HepG2 (cell line): Measurements from ENCODE around the gene KCTD15. TPM values are rescaled to one million over a fixed set of nuclear protein-coding genes. Genes with fewer than 3 reads are reported as not detected.

Source experiments
- ATAC-seq: fragments of 200-7000 bp; cut with Tn5 transposase; 3 replicates; pipeline ENCODE4 v1.9.1; 2020; ENCODE audit warnings: mild to moderate bottlenecking, moderate library complexity
- BruUV-seq: library from RNA; stranded (reverse); fragments of 400-500 nt; replicated peaks from 2 replicates; lab custom pipeline; 2021; lab: Mats Ljungman, UMichigan
- CTCF ChIA-PET: fragments of 300-600 bp; formaldehyde crosslinking; extraction: SDS; loops from one replicate; lab custom pipeline; 2021; ENCODE audit warnings: low total read pairs, inconsistent platforms, low intra/inter-chr PET ratio; lab: Yijun Ruan, JAX
- POLR2A ChIA-PET: fragments of 350-600 bp; sonication (Branson Sonifier 250); formaldehyde crosslinking; loops from one replicate; lab custom pipeline; 2020; ENCODE audit warnings: antibody characterized with exemption, inconsistent platforms; lab: Yijun Ruan, JAX
- DNase-seq: peaks from one replicate; pipeline ENCODE4 v3.0.0-alpha.2; 2015; ENCODE audit warnings: low spot score
- FAIRE-seq: peaks from 3 replicates; lab custom pipeline; 2011; peaks lifted over from hg19 to GRCh38; lab: Jason Lieb, UNC
- H2AFZ ChIP-seq: one replicate; pipeline ENCODE4 v1.6.1; 2011; ENCODE audit warnings: low read length, inconsistent platforms
- H3K27ac ChIP-seq: fragments of 300-600 bp; 3 replicates; pipeline ENCODE4 v1.8.0; 2011; ENCODE audit warnings: mixed run types, mild to moderate bottlenecking, mixed read lengths, low read length, inconsistent platforms; ENCODE audit not compliant: insufficient read depth; ENCODE audit errors: extremely low read length
- H3K27me3 ChIP-seq, 2 experiments: fragments of 200-600 bp in 1 of 2; 2 replicates in 1 of 2; 3 replicates in 1 of 2; pipeline versions ENCODE4 v1.6.0 to v1.8.0; 2011; ENCODE audit warnings: low read length in 2 of 2, mild to moderate bottlenecking in 2 of 2, moderate library complexity in 2 of 2, inconsistent platforms in 1 of 2; ENCODE audit not compliant: insufficient read depth in 2 of 2, control insufficient read depth in 1 of 2
- H3K36me3 ChIP-seq, 2 experiments: fragments of 200-600 bp in 1 of 2; replicated peaks in 1 of 2; 2 replicates in 1 of 2; 3 replicates in 1 of 2; pipeline versions ENCODE4 v1.5.1 to v1.8.0; 2011; ENCODE audit warnings: low read length in 2 of 2, inconsistent platforms in 1 of 2; ENCODE audit not compliant: insufficient read depth in 2 of 2, control insufficient read depth in 1 of 2
- H3K4me1 ChIP-seq: 2 replicates; pipeline ENCODE4 v1.5.1; 2012; ENCODE audit warnings: low read length, inconsistent platforms; ENCODE audit not compliant: insufficient read depth
- H3K4me2 ChIP-seq: 2 replicates; pipeline ENCODE4 v1.6.0; 2011; ENCODE audit warnings: low read depth, low read length, inconsistent platforms
- H3K4me3 ChIP-seq, 3 experiments: fragments of 200-600 bp in 1 of 3; sonication (generic), shearing (Covaris generic) in 1 of 3; replicated peaks in 1 of 3; 2 replicates each; pipeline ENCODE4 v1.5.1; 2011 to 2016; ENCODE audit warnings: low read length in 3 of 3, inconsistent platforms in 2 of 3, low read depth in 2 of 3, mild to moderate bottlenecking in 2 of 3, control low read depth in 1 of 3, mixed read lengths in 1 of 3; ENCODE audit not compliant: insufficient read depth in 1 of 3
- H3K79me2 ChIP-seq: one replicate; pipeline ENCODE4 v1.6.1; 2011; ENCODE audit warnings: low read length, inconsistent platforms; ENCODE audit not compliant: insufficient read depth
- H3K9ac ChIP-seq: 2 replicates; pipeline ENCODE4 v1.6.0; 2011; ENCODE audit warnings: mild to moderate bottlenecking, low read depth, low read length, inconsistent platforms; ENCODE audit not compliant: insufficient read depth
- H3K9me3 ChIP-seq: 2 replicates; pipeline ENCODE4 v1.5.1; 2012; ENCODE audit warnings: mild to moderate bottlenecking, low read length
- H4K20me1 ChIP-seq: 2 replicates; pipeline ENCODE4 v1.6.0; 2011; ENCODE audit warnings: inconsistent platforms, mild to moderate bottlenecking, low read length, moderate library complexity; ENCODE audit not compliant: insufficient read depth
- CENPX ChIP-seq: sonication (generic); formaldehyde crosslinking; IDR thresholded peaks from 2 replicates; pipeline ENCODE4 v1.9.0; 2021; ENCODE audit warnings: mild to moderate bottlenecking, missing genetic modification reagents, moderate library complexity
- ETV6 ChIP-seq: sonication (generic); formaldehyde crosslinking; conservative IDR thresholded peaks from 2 replicates; pipeline ENCODE4 v1.4.0; 2020; ENCODE audit warnings: missing genetic modification reagents
- MEIS1 ChIP-seq: sonication (generic); formaldehyde crosslinking; IDR thresholded peaks from 2 replicates; pipeline ENCODE4 v1.9.0; 2021; ENCODE audit warnings: mild to moderate bottlenecking, missing genetic modification reagents, moderate library complexity, borderline replicate concordance
- SP140L ChIP-seq: sonication (generic); formaldehyde crosslinking; IDR thresholded peaks from 2 replicates; pipeline ENCODE4 v1.4.0; 2020; ENCODE audit warnings: missing genetic modification reagents, borderline replicate concordance
- ZNF407 ChIP-seq: sonication (generic); formaldehyde crosslinking; IDR thresholded peaks from one replicate; pipeline ENCODE4 v1.5.1; 2020; ENCODE audit warnings: mild to moderate bottlenecking, missing genetic modification reagents; ENCODE audit errors: not compliant biosample characterization
- ZNF720 ChIP-seq: sonication (generic); formaldehyde crosslinking; IDR thresholded peaks from 2 replicates; pipeline ENCODE4 v1.4.0; 2020; ENCODE audit warnings: missing genetic modification reagents
- WGBS: methylation state at CpG from one replicate; pipeline ENCODE4 v1.1.6; 2017; ENCODE audit warnings: low lambda C conversion rate; 5-methylcytosine and 5-hydroxymethylcytosine counted together
- in situ Hi-C: cut with HindIII; loops from 2 replicates; pipeline ENCODE4 v1.10.0; 2017; ENCODE audit warnings: low pct_unique_long_range_greater_than_20kb; ENCODE audit not compliant: extremely low pct_ligation_motif_present
- intact Hi-C: fragments of 100-400 bp; cut with micrococcal nuclease; formaldehyde crosslinking; loops from one replicate; pipeline ENCODE4 v1.10.0; 2022; ENCODE audit not compliant: unreplicated experiment
- polyA plus RNA-seq, 8 experiments: library from polyadenylated mRNA; depleted of rRNA in 3 of 8; stranded (reverse) in 7 of 8; unstranded in 1 of 8; fragments of >200 nt; fragmentation: Illumina TruSeq in 4 of 8; extraction: Trizol in 4 of 8; gene quantifications; 2 replicates each; pipeline versions ENCODE4 v1.2.1 to v1.2.3, GENCODE V29; 2011 to 2016; ENCODE audit warnings: low read depth in 4 of 8, missing spikeins in 1 of 8, mixed read lengths in 1 of 8; ENCODE audit not compliant: insufficient read depth in 1 of 8
- total RNA-seq, 5 experiments: library from RNA; depleted of rRNA; stranded (reverse); fragments of >200 nt; fragmentation: Illumina TruSeq; extraction: Trizol; gene quantifications; 2 replicates each; pipeline ENCODE4 v1.2.3, GENCODE V29; 2016; ENCODE audit warnings: low read depth in 1 of 5

Gene KCTD15
- total and polyA plus RNA-seq, 2 of the 13 experiments (the other 11 are each of a cell fraction or from before 2014, with no cell fraction given), result 13.2 to 16.7 TPM

GRCh38 chr19:33831825-33832224 is 35.2 kb downstream of the KCTD15 start (continued):
- TF ChIP-seq ZNF720 (CRISPR knock-in tag), result no peak

GRCh38 chr19:33832633-33833032 is 36.0 kb downstream of the KCTD15 start:
- no peaks in the 10 kb centered on the region for H3K36me3 ChIP-seq
- in situ Hi-C loops, result no loop called here
- 50% methylated on average over 4 of the region's 7 CpGs for WGBS
- no peak overlapping the region for H3K4me3 ChIP-seq
- TF ChIP-seq SP140L (CRISPR knock-in tag), result no peak
- no peak for TF ChIP-seq MEIS1 (CRISPR knock-in tag)
- TF ChIP-seq CENPX (CRISPR knock-in tag), result no peak
- TF ChIP-seq ZNF407 (CRISPR knock-in tag), result no peak
- TF ChIP-seq ETV6 (CRISPR knock-in tag), result no peak
- H3K79me2 ChIP-seq, result no peaks in the 10 kb centered on the region
- CTCF ChIA-PET, result interaction anchor here (1.4 kb wide), 1 partner anchor 55 kb away, joined by 3 read pairs; no protein-coding TSS in a partner anchor
- DNase-seq (no peak), FAIRE-seq (no peak), ATAC-seq (no peak)
- H3K4me1 ChIP-seq, result no peaks in the 10 kb centered on the region
- POLR2A ChIA-PET, result no interaction called here
- no TSS peak for BruUV-seq
- H3K27me3 ChIP-seq, result peaks cover 0 to 4% of the 10 kb centered on the region in 2 experiments; a peak in 1 of 5 replicates
- no peaks in the 10 kb centered on the region for H4K20me1 ChIP-seq
- no peaks in the 10 kb centered on the region for H3K9me3 ChIP-seq
- no peak overlapping the region for H3K4me2 ChIP-seq
- H3K9ac ChIP-seq, result no peak overlapping the region
- no peak overlapping the region for H3K27ac ChIP-seq
- intact Hi-C loops, result no loop called here
- no peak overlapping the region for H2AFZ ChIP-seq
